SJSA1 (cell line): ENCODE measurements around the gene TIPARP. TPM values are rescaled to one million over a fixed set of nuclear protein-coding genes. Genes with fewer than 3 reads are reported as not detected.
A peak's percentile ranks its signal among the peaks of the same experiment; 100 is the strongest.

Source experiments
- DNase-seq, 2 experiments: peaks; one replicate each; pipeline ENCODE4 v3.0.0-alpha.2; 2015 to 2020; ENCODE audit warnings: low spot score in 2 of 2, low read depth in 1 of 2
- H3K27ac ChIP-seq: fragments of 250-450 bp; sonication (Bioruptor Pico); 2 replicates; pipeline ENCODE4 v1.5.1; 2020; ENCODE audit warnings: mild to moderate bottlenecking, moderate library complexity
- H3K27me3 ChIP-seq: fragments of 250-450 bp; sonication (Bioruptor Pico); replicated peaks from 2 replicates; pipeline ENCODE4 v1.5.1; 2020; ENCODE audit warnings: mild to moderate bottlenecking, moderate library complexity
- H3K36me3 ChIP-seq: fragments of 250-450 bp; sonication (Bioruptor Pico); 2 replicates; pipeline ENCODE4 v1.5.1; 2020; ENCODE audit warnings: mild to moderate bottlenecking
- H3K4me1 ChIP-seq: fragments of 250-450 bp; sonication (Bioruptor Pico); replicated peaks from 2 replicates; pipeline ENCODE4 v1.6.1; 2021; ENCODE audit warnings: mild to moderate bottlenecking
- H3K4me3 ChIP-seq: fragments of 250-450 bp; sonication (Bioruptor Pico); 2 replicates; pipeline ENCODE4 v1.5.1; 2020; ENCODE audit warnings: mild to moderate bottlenecking
- H3K9me3 ChIP-seq: fragments of 250-450 bp; sonication (Bioruptor Pico); replicated peaks from 2 replicates; pipeline ENCODE4 v1.5.1; 2020; ENCODE audit warnings: mild to moderate bottlenecking
- total RNA-seq: library from RNA; depleted of rRNA; stranded (reverse); fragments of >200 nt; shearing (Covaris generic); gene quantifications from 2 replicates; pipeline ENCODE4 v1.2.3, GENCODE V29; 2014; rRNA removed

TIPARP gene
- total RNA-seq = 42.4 and 50.5 TPM in 2 replicates

- H3K9me3 ChIP-seq = no peaks in the 10 kb centered on the region
- H3K4me1 ChIP-seq = peaks cover 19% of the 10 kb centered on the region
- H3K27ac ChIP-seq = peak within 1 kb of the TSS; percentile 54
- no peaks in the 10 kb centered on the region for H3K27me3 ChIP-seq
- peak; percentile 98 to 99 for DNase-seq
- peak within 1 kb of the TSS; percentile 76 for H3K4me3 ChIP-seq
- H3K36me3 ChIP-seq = peaks cover 28% of the 10 kb centered on the region
Observed at GRCh38 chr3:156674046-156674910, at the start of gene TIPARP. TSS of gene TIPARP (plus strand) at chr3:156674590. CDS start at chr3:156677698, 3,108 bp downstream.

GRCh38 chr3:156626104-156626503, 48.3 kb upstream of the TIPARP start:
- Histone ChIP-seq H3K27me3 (no peaks in the 10 kb centered on the region), H3K4me1 (0 out of 2 replicates have a peak, but pooled peaks cover 4% of the 10 kb centered on the region), H3K27ac (no peak overlapping the region), H3K9me3 (no peaks in the 10 kb centered on the region), H3K4me3 (no peak overlapping the region), H3K36me3 (no peaks in the 10 kb centered on the region)
- no peak for DNase-seq

GRCh38 chr3:156627946-156628569, 46.3 kb upstream of the TIPARP start:
- Histone ChIP-seq H3K27ac (no peak overlapping the region), H3K9me3 (no peaks in the 10 kb centered on the region), H3K27me3 (no peaks in the 10 kb centered on the region), H3K4me1 (0 out of 2 replicates have a peak, but pooled peaks cover 4% of the 10 kb centered on the region), H3K36me3 (no peaks in the 10 kb centered on the region), H3K4me3 (no peak overlapping the region)
- no peak for DNase-seq

- no peaks in the 10 kb centered on the region for H3K9me3 ChIP-seq
- H3K27me3 ChIP-seq = no peaks in the 10 kb centered on the region
- H3K36me3 ChIP-seq = no peaks in the 10 kb centered on the region
- DNase-seq = no peak
- no peak overlapping the region for H3K27ac ChIP-seq
- H3K4me3 ChIP-seq = no peak overlapping the region
- 0 out of 2 replicates have a peak, but pooled peaks cover 4% of the 10 kb centered on the region for H3K4me1 ChIP-seq
Observed at GRCh38 chr3:156628836-156629618, 45.4 kb upstream of the TIPARP start.

- DNase-seq = no peak
- no peak overlapping the region for H3K4me3 ChIP-seq
- H3K36me3 ChIP-seq = no peaks in the 10 kb centered on the region
- H3K27ac ChIP-seq = no peak overlapping the region
- H3K9me3 ChIP-seq = no peaks in the 10 kb centered on the region
- H3K27me3 ChIP-seq = no peaks in the 10 kb centered on the region
- 0 out of 2 replicates have a peak, but pooled peaks cover 4% of the 10 kb centered on the region for H3K4me1 ChIP-seq
Observed at GRCh38 chr3:156630081-156630772, 44.2 kb upstream of the TIPARP start.

- Histone ChIP-seq H3K4me3 (no peak overlapping the region), H3K36me3 (no peaks in the 10 kb centered on the region), H3K4me1 (0 out of 2 replicates have a peak, but pooled peaks cover 4% of the 10 kb centered on the region), H3K27me3 (no peaks in the 10 kb centered on the region), H3K9me3 (no peaks in the 10 kb centered on the region), H3K27ac (no peak overlapping the region)
- no peak for DNase-seq
Observed at GRCh38 chr3:156630773-156631093, 43.7 kb upstream of the TIPARP start.

GRCh38 chr3:156631323-156631722, 43.1 kb upstream of the TIPARP start:
- no peak overlapping the region for H3K4me3 ChIP-seq
- no peaks in the 10 kb centered on the region for H3K9me3 ChIP-seq
- no peaks in the 10 kb centered on the region for H3K27me3 ChIP-seq
- no peak overlapping the region for H3K27ac ChIP-seq
- no peak for DNase-seq
- H3K36me3 ChIP-seq = no peaks in the 10 kb centered on the region
- H3K4me1 ChIP-seq = 0 out of 2 replicates have a peak, but pooled peaks cover 4% of the 10 kb centered on the region

- H3K4me1 ChIP-seq = 0 out of 2 replicates have a peak, but pooled peaks cover 4% of the 10 kb centered on the region
- H3K9me3 ChIP-seq = no peaks in the 10 kb centered on the region
- H3K36me3 ChIP-seq = no peaks in the 10 kb centered on the region
- H3K4me3 ChIP-seq = no peak overlapping the region
- H3K27ac ChIP-seq = no peak overlapping the region
- no peaks in the 10 kb centered on the region for H3K27me3 ChIP-seq
- no peak for DNase-seq
Observed at GRCh38 chr3:156632601-156633000, 41.8 kb upstream of the TIPARP start.

- Histone ChIP-seq H3K36me3 (no peaks in the 10 kb centered on the region), H3K4me3 (no peak overlapping the region), H3K27me3 (no peaks in the 10 kb centered on the region), H3K27ac (no peak overlapping the region), H3K9me3 (no peaks in the 10 kb centered on the region), H3K4me1 (0 out of 2 replicates have a peak, but pooled peaks cover under 1% of the 10 kb centered on the region)
- DNase-seq = no peak
Observed at GRCh38 chr3:156633335-156633734, 41.1 kb upstream of the TIPARP start.

- Histone ChIP-seq H3K36me3 (no peaks in the 10 kb centered on the region), H3K27me3 (no peaks in the 10 kb centered on the region), H3K4me1 (no peaks in the 10 kb centered on the region), H3K4me3 (no peak overlapping the region), H3K9me3 (no peaks in the 10 kb centered on the region), H3K27ac (no peak overlapping the region)
- DNase-seq = no peak
Observed at GRCh38 chr3:156635034-156635433, 39.4 kb upstream of the TIPARP start.

GRCh38 chr3:156635973-156636372, 38.4 kb upstream of the TIPARP start:
- Histone ChIP-seq H3K27ac (no peak overlapping the region), H3K4me3 (no peak overlapping the region), H3K9me3 (no peaks in the 10 kb centered on the region), H3K36me3 (no peaks in the 10 kb centered on the region), H3K27me3 (no peaks in the 10 kb centered on the region), H3K4me1 (no peaks in the 10 kb centered on the region)
- no peak for DNase-seq

GRCh38 chr3:156637480-156638022, 36.8 kb upstream of the TIPARP start:
- no peaks in the 10 kb centered on the region for H3K27me3 ChIP-seq
- H3K9me3 ChIP-seq = no peaks in the 10 kb centered on the region
- H3K27ac ChIP-seq = no peak overlapping the region
- H3K4me1 ChIP-seq = peaks cover 1% of the 10 kb centered on the region
- H3K36me3 ChIP-seq = no peaks in the 10 kb centered on the region
- no peak for DNase-seq
- H3K4me3 ChIP-seq = no peak overlapping the region

GRCh38 chr3:156638271-156638670, 36.1 kb upstream of the TIPARP start:
- DNase-seq = no peak
- no peak overlapping the region for H3K4me3 ChIP-seq

More at GRCh38 chr3:156638271-156638670, 36.1 kb upstream of the TIPARP start:
- Histone ChIP-seq H3K36me3 (no peaks in the 10 kb centered on the region), H3K9me3 (no peaks in the 10 kb centered on the region), H3K27ac (no peak overlapping the region), H3K4me1 (peaks cover 8% of the 10 kb centered on the region), H3K27me3 (no peaks in the 10 kb centered on the region)
